HepG2 (cell line): ENCODE measurements around the gene HCFC1. TPM values are rescaled to one million over a fixed set of nuclear protein-coding genes. Genes with fewer than 3 reads are reported as not detected.

Source experiments
- FOXP1 ChIP-seq, 2 experiments: fragments of 450-650 bp in 1 of 2; IDR thresholded peaks; 2 replicates each; pipeline ENCODE4 v1.6.1; 2017 to 2018; ENCODE audit warnings: antibody characterized with exemption in 1 of 2
- HNF1B ChIP-seq: sonication (generic); formaldehyde crosslinking; IDR thresholded peaks from 2 replicates; pipeline ENCODE4 v1.5.1; 2020; ENCODE audit warnings: mild to moderate bottlenecking, moderate library complexity, missing genetic modification reagents
- NFYB ChIP-seq: sonication (generic); formaldehyde crosslinking; IDR thresholded peaks from 2 replicates; pipeline ENCODE4 v1.4.0; 2020; ENCODE audit warnings: missing genetic modification reagents
- PATZ1 ChIP-seq: sonication (generic); formaldehyde crosslinking; IDR thresholded peaks from 2 replicates; pipeline ENCODE4 v1.4.0; 2020; ENCODE audit warnings: missing genetic modification reagents
- PBX2 ChIP-seq: IDR thresholded peaks from 2 replicates; pipeline ENCODE4 v1.6.1; 2016; ENCODE audit warnings: control low read depth
- SIX4 ChIP-seq: sonication (generic); formaldehyde crosslinking; IDR thresholded peaks from 2 replicates; pipeline ENCODE4 v1.4.0; 2020; ENCODE audit warnings: missing genetic modification reagents
- SMAD1 ChIP-seq: sonication (generic); formaldehyde crosslinking; IDR thresholded peaks from 2 replicates; pipeline ENCODE4 v1.4.0; 2020; ENCODE audit warnings: missing genetic modification reagents, low read depth, mild to moderate bottlenecking, borderline replicate concordance
- ZBTB8A ChIP-seq: sonication (generic); formaldehyde crosslinking; IDR thresholded peaks from 2 replicates; pipeline ENCODE4 v1.4.0; 2020; ENCODE audit warnings: mild to moderate bottlenecking, low read depth, missing genetic modification reagents, borderline replicate concordance
- ZFP36L2 ChIP-seq: sonication (generic); formaldehyde crosslinking; IDR thresholded peaks from 2 replicates; pipeline ENCODE4 v1.4.0; 2020; ENCODE audit warnings: missing genetic modification reagents
- ZFP62 ChIP-seq: sonication (generic); formaldehyde crosslinking; IDR thresholded peaks from 2 replicates; pipeline ENCODE4 v1.4.0; 2020; ENCODE audit warnings: missing genetic modification reagents
- ZNF329 ChIP-seq: sonication (generic); formaldehyde crosslinking; IDR thresholded peaks from 2 replicates; pipeline ENCODE4 v1.9.0; 2021; ENCODE audit warnings: low read depth, mild to moderate bottlenecking, missing genetic modification reagents
- ZNF775 ChIP-seq: sonication (generic); formaldehyde crosslinking; IDR thresholded peaks from 2 replicates; pipeline ENCODE4 v1.4.0; 2020; ENCODE audit warnings: missing genetic modification reagents, mild to moderate bottlenecking, moderate library complexity, borderline replicate concordance
- polyA plus RNA-seq, 8 experiments: library from polyadenylated mRNA; depleted of rRNA in 3 of 8; stranded (reverse) in 7 of 8; unstranded in 1 of 8; fragments of >200 nt; fragmentation: Illumina TruSeq in 4 of 8; extraction: Trizol in 4 of 8; gene quantifications; 2 replicates each; pipeline versions ENCODE4 v1.2.1 to v1.2.3, GENCODE V29; 2011 to 2016; ENCODE audit warnings: low read depth in 4 of 8, missing spikeins in 1 of 8, mixed read lengths in 1 of 8; ENCODE audit not compliant: insufficient read depth in 1 of 8
- total RNA-seq, 5 experiments: library from RNA; depleted of rRNA; stranded (reverse); fragments of >200 nt; fragmentation: Illumina TruSeq; extraction: Trizol; gene quantifications; 2 replicates each; pipeline ENCODE4 v1.2.3, GENCODE V29; 2016; ENCODE audit warnings: low read depth in 1 of 5
- TF ChIP-seq, protein P1 (sequence below): sonication (generic); formaldehyde crosslinking; IDR thresholded peaks from 2 replicates; pipeline ENCODE4 v1.4.0; 2020; ENCODE audit warnings: missing genetic modification reagents, borderline replicate concordance

The HCFC1 gene
- total and polyA plus RNA-seq, 2 of the 13 experiments (the other 11 are each of a cell fraction or from before 2014, with no cell fraction given): 5.8 to 17.8 TPM

DNA sequence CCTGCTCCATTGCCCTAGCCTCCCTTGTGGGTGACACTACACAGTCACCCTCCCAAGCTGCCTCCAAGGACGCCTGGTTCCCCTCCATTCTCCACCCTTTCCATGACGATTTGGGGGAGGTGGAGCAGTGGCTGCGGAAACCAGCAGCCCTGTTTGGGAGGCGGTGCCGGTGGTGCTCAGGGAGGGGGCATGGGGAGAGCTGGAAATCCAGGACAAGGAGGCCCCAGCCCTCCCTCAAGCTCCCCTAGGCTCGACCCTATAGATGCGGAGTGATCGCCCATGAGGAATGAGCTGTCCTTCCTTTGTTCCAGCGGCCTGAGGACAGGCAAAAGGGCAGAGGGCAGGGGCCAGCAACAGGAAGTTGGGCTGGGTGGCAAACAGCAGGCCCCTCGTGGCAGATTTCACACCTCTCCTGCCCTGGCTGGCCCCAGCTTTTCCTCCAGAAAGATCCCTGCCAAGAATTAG, 23.6 kb downstream of the HCFC1 start (continued):
- TF ChIP-seq, protein P1, sequence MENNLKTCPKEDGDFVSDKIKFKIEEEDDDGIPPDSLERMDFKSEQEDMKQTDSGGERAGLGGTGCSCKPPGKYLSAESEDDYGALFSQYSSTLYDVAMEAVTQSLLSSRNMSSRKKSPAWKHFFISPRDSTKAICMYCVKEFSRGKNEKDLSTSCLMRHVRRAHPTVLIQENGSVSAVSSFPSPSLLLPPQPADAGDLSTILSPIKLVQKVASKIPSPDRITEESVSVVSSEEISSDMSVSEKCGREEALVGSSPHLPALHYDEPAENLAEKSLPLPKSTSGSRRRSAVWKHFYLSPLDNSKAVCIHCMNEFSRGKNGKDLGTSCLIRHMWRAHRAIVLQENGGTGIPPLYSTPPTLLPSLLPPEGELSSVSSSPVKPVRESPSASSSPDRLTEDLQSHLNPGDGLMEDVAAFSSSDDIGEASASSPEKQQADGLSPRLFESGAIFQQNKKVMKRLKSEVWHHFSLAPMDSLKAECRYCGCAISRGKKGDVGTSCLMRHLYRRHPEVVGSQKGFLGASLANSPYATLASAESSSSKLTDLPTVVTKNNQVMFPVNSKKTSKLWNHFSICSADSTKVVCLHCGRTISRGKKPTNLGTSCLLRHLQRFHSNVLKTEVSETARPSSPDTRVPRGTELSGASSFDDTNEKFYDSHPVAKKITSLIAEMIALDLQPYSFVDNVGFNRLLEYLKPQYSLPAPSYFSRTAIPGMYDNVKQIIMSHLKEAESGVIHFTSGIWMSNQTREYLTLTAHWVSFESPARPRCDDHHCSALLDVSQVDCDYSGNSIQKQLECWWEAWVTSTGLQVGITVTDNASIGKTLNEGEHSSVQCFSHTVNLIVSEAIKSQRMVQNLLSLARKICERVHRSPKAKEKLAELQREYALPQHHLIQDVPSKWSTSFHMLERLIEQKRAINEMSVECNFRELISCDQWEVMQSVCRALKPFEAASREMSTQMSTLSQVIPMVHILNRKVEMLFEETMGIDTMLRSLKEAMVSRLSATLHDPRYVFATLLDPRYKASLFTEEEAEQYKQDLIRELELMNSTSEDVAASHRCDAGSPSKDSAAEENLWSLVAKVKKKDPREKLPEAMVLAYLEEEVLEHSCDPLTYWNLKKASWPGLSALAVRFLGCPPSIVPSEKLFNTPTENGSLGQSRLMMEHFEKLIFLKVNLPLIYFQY (CRISPR knock-in tag): no peak
- no peak for TF ChIP-seq PBX2 (CRISPR knock-in tag)
- TF ChIP-seq SMAD1: no peak
- TF ChIP-seq ZBTB8A: no peak
- no peak for TF ChIP-seq NFYB (CRISPR knock-in tag)
- TF ChIP-seq ZNF775 (CRISPR knock-in tag): no peak
- TF ChIP-seq HNF1B (CRISPR knock-in tag): no peak
- TF ChIP-seq ZNF329: no peak
- TF ChIP-seq SIX4 (CRISPR knock-in tag): no peak
- TF ChIP-seq ZFP36L2 (CRISPR knock-in tag): no peak
- no peak for TF ChIP-seq ZFP62 (CRISPR knock-in tag)
- no peak for TF ChIP-seq FOXP1 (IDR thresholded peaks at IDR 0.05)
- no peak for TF ChIP-seq FOXP1 (CRISPR knock-in tag; IDR thresholded peaks at IDR 0.05)
- peak; percentile 61 for TF ChIP-seq PATZ1 (CRISPR knock-in tag)
